Activated CD4-positive, CD25-positive, alpha-beta regulatory T cell treated with anti-CD3 and anti-CD28 coated beads, Interleukin-2, amount 50 U/mL, for 16 hours (primary cell): ENCODE data around the gene YEATS2.
"Not testable (repeated sequence)": the region's sequence is repeated elsewhere in the genome, so short reads cannot be mapped to it uniquely, and the experiment has no call there.

Experiments
- DNase-seq: peaks from one replicate; pipeline ENCODE4 v3.0.0-alpha.2; 2020; ENCODE audit warnings: low read depth, low spot score

The YEATS2 gene

GRCh38 chr3:183714622-183715021 lies 17.0 kb downstream of the YEATS2 start:
- DNase-seq, result no peak

- DNase-seq, result no peak
Observed at GRCh38 chr3:183718012-183718411, 20.4 kb downstream of the YEATS2 start.

- no peak for DNase-seq
Observed at GRCh38 chr3:183725387-183725786, 27.8 kb downstream of the YEATS2 start.

- no peak for DNase-seq
Observed at GRCh38 chr3:183728204-183728603, 30.6 kb downstream of the YEATS2 start.

GRCh38 chr3:183730361-183730760 lies 32.8 kb downstream of the YEATS2 start:
- DNase-seq, result no peak

- no peak for DNase-seq
Observed at GRCh38 chr3:183731611-183732010, 34.0 kb downstream of the YEATS2 start.

- no peak for DNase-seq
Observed at GRCh38 chr3:183733553-183733952, 36.0 kb downstream of the YEATS2 start.

GRCh38 chr3:183734750-183735494 lies 37.3 kb downstream of the YEATS2 start:
- no peak for DNase-seq

- DNase-seq, result no peak
Observed at GRCh38 chr3:183737116-183737515, 39.5 kb downstream of the YEATS2 start.

GRCh38 chr3:183740154-183740553 lies 42.6 kb downstream of the YEATS2 start:
- not testable (repeated sequence) for DNase-seq

GRCh38 chr3:183743231-183743630 lies 45.6 kb downstream of the YEATS2 start:
- DNase-seq, result no peak

- no peak for DNase-seq
Observed at GRCh38 chr3:183745300-183746098, 47.9 kb downstream of the YEATS2 start.

GRCh38 chr3:183754052-183754451 lies 56.5 kb downstream of the YEATS2 start:
- no peak for DNase-seq

GRCh38 chr3:183762304-183762703 lies 64.7 kb downstream of the YEATS2 start:
- DNase-seq, result no peak

GRCh38 chr3:183764847-183765731 lies 67.5 kb downstream of the YEATS2 start:
- no peak for DNase-seq

- no peak for DNase-seq
Observed at GRCh38 chr3:183766107-183766506, 68.5 kb downstream of the YEATS2 start.

- peak; percentile 47 for DNase-seq
Observed at GRCh38 chr3:183766745-183767606, 69.4 kb downstream of the YEATS2 start.

GRCh38 chr3:183768114-183768513 lies 70.5 kb downstream of the YEATS2 start:
- DNase-seq, result no peak

- DNase-seq, result no peak
Observed at GRCh38 chr3:183769453-183769852, 71.9 kb downstream of the YEATS2 start.

- DNase-seq, result no peak
Observed at GRCh38 chr3:183774631-183775030, 77.0 kb downstream of the YEATS2 start.

GRCh38 chr3:183775781-183776180 lies 78.2 kb downstream of the YEATS2 start:
- DNase-seq, result no peak
